OCI-LY1 (cell line): Measurements from ENCODE around the gene LAMTOR1.

Experiments
- H2AFZ ChIP-seq: fragments of 200-600 bp; sonication (generic), shearing (Covaris generic); 2 replicates; pipeline ENCODE4 v1.6.0; 2014; ENCODE audit warnings: antibody characterized with exemption, mild to moderate bottlenecking, low read length
- H3F3A ChIP-seq: fragments of 200-600 bp; sonication (generic), shearing (Covaris generic); 2 replicates; pipeline ENCODE4 v1.6.0; 2014; ENCODE audit warnings: mild to moderate bottlenecking, antibody characterized with exemption, low read length, moderate library complexity; ENCODE audit not compliant: insufficient read depth
- H3K27ac ChIP-seq: fragments of 200-600 bp; sonication (generic); 2 replicates; pipeline ENCODE4 v1.5.1; 2014; ENCODE audit warnings: low read length, mixed run types, mild to moderate bottlenecking, low read depth; ENCODE audit not compliant: poor library complexity, severe bottlenecking
- H3K27me3 ChIP-seq: fragments of 200-600 bp; sonication (generic); 2 replicates; pipeline ENCODE4 v1.6.0; 2014; ENCODE audit warnings: antibody characterized with exemption, mild to moderate bottlenecking, low read length, moderate library complexity; ENCODE audit not compliant: insufficient read depth
- H3K36me3 ChIP-seq: fragments of 200-600 bp; sonication (generic); 2 replicates; pipeline ENCODE4 v1.6.1; 2014; ENCODE audit warnings: mild to moderate bottlenecking, antibody characterized with exemption, low read length, moderate library complexity, mixed read lengths; ENCODE audit not compliant: insufficient read depth
- H3K4me1 ChIP-seq: fragments of 200-600 bp; sonication (generic); 2 replicates; pipeline ENCODE4 v1.5.1; 2014; ENCODE audit warnings: mild to moderate bottlenecking, low read length, moderate library complexity; ENCODE audit not compliant: insufficient read depth, severe bottlenecking
- H3K4me2 ChIP-seq: fragments of 200-600 bp; sonication (generic), shearing (Covaris generic); 2 replicates; pipeline ENCODE4 v1.6.1; 2014; ENCODE audit warnings: low read length
- H3K4me3 ChIP-seq: fragments of 200-600 bp; sonication (generic); 2 replicates; pipeline ENCODE4 v1.5.1; 2014; ENCODE audit warnings: low read length, low read depth, mild to moderate bottlenecking, mixed read lengths; ENCODE audit not compliant: poor library complexity, severe bottlenecking
- H3K79me2 ChIP-seq: fragments of 200-600 bp; shearing (Covaris generic); 2 replicates; pipeline ENCODE4 v1.6.1; 2016; ENCODE audit warnings: mixed run types, low read length, mixed read lengths; ENCODE audit not compliant: insufficient read depth
- H3K9ac ChIP-seq: fragments of 200-600 bp; sonication (generic), shearing (Covaris generic); 2 replicates; pipeline ENCODE4 v1.6.1; 2014; ENCODE audit warnings: mild to moderate bottlenecking, low read length, mixed read lengths
- H3K9me2 ChIP-seq: fragments of 200-600 bp; sonication (generic), shearing (Covaris generic); 2 replicates; pipeline ENCODE4 v1.6.1; 2014; ENCODE audit warnings: low read depth, mild to moderate bottlenecking, low read length, mixed read lengths
- H3K9me3 ChIP-seq: fragments of 200-600 bp; shearing (Covaris generic); 2 replicates; pipeline ENCODE4 v1.6.1; 2014; ENCODE audit warnings: low read length, mixed read lengths
- H4K20me1 ChIP-seq: fragments of 200-600 bp; sonication (generic), shearing (Covaris generic); 2 replicates; pipeline ENCODE4 v1.6.0; 2016; ENCODE audit warnings: mild to moderate bottlenecking, low read length; ENCODE audit not compliant: insufficient read depth
- CTCF ChIP-seq: fragments of 200-600 bp; sonication (generic), shearing (Covaris generic); IDR thresholded peaks from 2 replicates; pipeline ENCODE4 v1.5.1; 2017; ENCODE audit warnings: mild to moderate bottlenecking, antibody characterized with exemption, low read length, moderate library complexity, mixed read lengths
- EZH2 ChIP-seq: fragments of 200-600 bp; sonication (generic), shearing (Covaris generic); IDR thresholded peaks from 2 replicates; pipeline ENCODE4 v1.8.0; 2017; ENCODE audit warnings: borderline replicate concordance, mixed run types, mild to moderate bottlenecking, antibody characterized with exemption, low read length, moderate library complexity, mixed read lengths

LAMTOR1 gene

DNA sequence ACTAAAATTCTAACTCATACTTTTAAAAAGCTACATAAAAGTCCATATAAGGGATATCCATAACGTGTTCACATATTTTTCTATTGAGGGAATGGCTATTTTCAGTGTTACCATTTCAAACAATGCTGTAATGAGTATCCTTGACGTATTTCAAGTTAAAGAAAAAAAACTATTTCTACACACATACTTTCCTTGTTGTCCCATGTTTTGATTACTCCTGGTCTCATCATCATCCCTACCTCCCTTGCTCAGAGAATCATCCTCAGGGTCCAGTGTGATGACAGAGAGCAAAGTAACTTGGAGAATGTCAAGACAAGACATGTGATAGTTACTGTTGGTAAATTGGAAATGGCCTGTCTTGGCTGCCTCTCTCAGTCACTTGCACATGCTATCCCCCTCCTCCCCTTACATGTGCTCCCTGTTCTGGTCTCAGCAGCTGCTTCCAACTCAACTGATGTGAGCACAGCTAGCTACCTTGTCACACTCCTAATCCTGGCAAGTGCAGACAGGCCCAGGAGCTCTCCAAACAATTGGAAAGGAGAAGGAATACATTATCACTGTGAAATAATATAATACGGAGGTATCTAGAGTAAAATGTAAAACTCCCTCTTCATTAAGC is 44.6 kb downstream of the LAMTOR1 start:
- Histone ChIP-seq H3K79me2 (peaks cover 29% of the 10 kb centered on the region), H3K4me3 (no peak overlapping the region), H3K4me2 (no peak overlapping the region), H2AFZ (no peak overlapping the region), H3K36me3 (peaks cover 33% of the 10 kb centered on the region), H3K27me3 (no peaks in the 10 kb centered on the region), H3K9me3 (no peaks in the 10 kb centered on the region), H4K20me1 (no peaks in the 10 kb centered on the region), H3K9me2 (no peaks in the 10 kb centered on the region), H3F3A (no peaks in the 10 kb centered on the region), H3K27ac (no peak overlapping the region), H3K4me1 (peaks cover 7% of the 10 kb centered on the region), H3K9ac (no peak overlapping the region)
- no peak for TF ChIP-seq CTCF
- no peak for TF ChIP-seq EZH2

DNA sequence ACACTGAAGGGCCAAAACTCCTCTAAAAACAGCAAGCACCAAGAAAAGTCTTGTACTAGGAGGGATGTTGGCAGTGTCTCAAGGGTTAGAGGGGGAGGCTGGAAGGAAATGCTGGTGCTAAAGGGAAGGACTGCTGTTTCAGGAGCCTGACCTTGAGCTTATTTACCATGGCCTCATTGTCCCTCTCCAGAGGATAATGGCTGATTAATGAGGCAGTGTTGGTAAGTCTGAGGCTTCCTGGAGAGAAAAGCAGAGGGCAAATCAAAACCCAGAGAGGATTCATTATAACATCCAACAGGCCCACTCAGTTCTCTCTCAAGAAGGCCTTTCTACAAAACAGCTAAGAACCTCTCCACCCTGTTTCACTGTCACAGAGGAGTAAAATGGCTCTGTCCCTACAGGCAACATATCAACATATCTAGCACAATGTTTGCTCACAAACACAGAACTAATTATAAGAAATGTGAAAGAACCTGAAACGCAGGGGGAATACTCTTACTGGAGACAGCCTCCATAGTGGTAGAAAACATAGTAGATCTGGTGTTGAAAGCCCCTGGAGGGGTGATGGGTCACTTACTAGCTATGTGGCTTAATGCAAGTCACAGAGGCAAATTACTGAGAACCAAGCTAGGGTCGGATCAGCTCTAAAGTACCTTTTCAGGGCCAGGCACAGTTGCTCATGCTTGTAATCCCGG is 54.2 kb downstream of the LAMTOR1 start:
- Histone ChIP-seq H3K9me3 (no peaks in the 10 kb centered on the region), H3K9me2 (no peaks in the 10 kb centered on the region), H3F3A (no peaks in the 10 kb centered on the region), H3K4me3 (no peak overlapping the region), H2AFZ (no peak overlapping the region), H3K4me2 (no peak overlapping the region), H3K27ac (no peak overlapping the region), H3K4me1 (peaks cover 17% of the 10 kb centered on the region), H3K27me3 (no peaks in the 10 kb centered on the region), H3K79me2 (peaks cover 8% of the 10 kb centered on the region), H4K20me1 (no peaks in the 10 kb centered on the region), H3K9ac (no peak overlapping the region), H3K36me3 (peaks cover 16% of the 10 kb centered on the region)
- no peak for TF ChIP-seq CTCF
- no peak for TF ChIP-seq EZH2
